Small intestine (tissue), 7 donors: ENCODE measurements around the gene LNX2. TPM values are rescaled to one million over a fixed set of nuclear protein-coding genes. Genes with fewer than 3 reads are reported as not detected.

Experiments used
- DNase-seq, 2 donors: peaks; one replicate each; pipeline versions ENCODE4 v3.0.0 to v3.0.0-alpha.2; 2013
- FAIRE-seq: peaks from 2 replicates; lab custom pipeline; 2012; peaks lifted over from hg19 to GRCh38; lab: Jason Lieb, UNC
- H3K27ac ChIP-seq, 3 donors: one replicate each; pipeline ENCODE4 v1.5.1; 2013; ENCODE audit warnings: low read length in 2 of 3, mild to moderate bottlenecking in 2 of 3, control low read depth in 1 of 3, inconsistent platforms in 1 of 3, low read depth in 1 of 3, moderate library complexity in 1 of 3
- H3K27me3 ChIP-seq, 3 donors: one replicate each; pipeline ENCODE4 v1.6.1; 2013; ENCODE audit warnings: low read length in 3 of 3, inconsistent platforms in 1 of 3; ENCODE audit not compliant: control insufficient read depth in 3 of 3, insufficient read depth in 3 of 3
- H3K36me3 ChIP-seq, 3 donors: one replicate each; pipeline ENCODE4 v1.6.1; 2013; ENCODE audit warnings: low read length in 3 of 3, inconsistent platforms in 1 of 3, low read depth in 1 of 3, mild to moderate bottlenecking in 1 of 3, moderate library complexity in 1 of 3; ENCODE audit not compliant: control insufficient read depth in 3 of 3, insufficient read depth in 2 of 3
- H3K4me1 ChIP-seq, 3 donors: one replicate each; pipeline ENCODE4 v1.6.1; 2013; ENCODE audit warnings: low read length in 2 of 3, inconsistent platforms in 1 of 3, low read depth in 1 of 3, mild to moderate bottlenecking in 1 of 3, moderate library complexity in 1 of 3; ENCODE audit not compliant: control insufficient read depth in 3 of 3, insufficient read depth in 2 of 3
- H3K4me3 ChIP-seq, 3 donors: one replicate each; pipeline ENCODE4 v1.5.1; 2013; ENCODE audit warnings: low read length in 3 of 3, control low read depth in 1 of 3, inconsistent platforms in 1 of 3, low read depth in 1 of 3, mild to moderate bottlenecking in 1 of 3, moderate library complexity in 1 of 3
- H3K9me3 ChIP-seq, 2 donors: one replicate each; pipeline ENCODE4 v1.6.1; 2013; ENCODE audit warnings: low read depth in 1 of 2, low read length in 1 of 2; ENCODE audit not compliant: control insufficient read depth in 2 of 2, insufficient read depth in 1 of 2
- WGBS, 3 donors: extraction: QIAGEN DNeasy Blood & Tissue Kit; methylation state at CpG; one replicate each; pipeline ENCODE4 v1.1.7; 2013; 5-methylcytosine and 5-hydroxymethylcytosine counted together
- polyA plus RNA-seq, 4 donors: library from polyadenylated mRNA; stranded (reverse) in 3 of 4; unstranded in 1 of 4; fragments of 200-250 nt in 3 of 4; fragments of 120-200 nt in 1 of 4; gene quantifications; one replicate each; pipeline versions ENCODE4 v1.2.1 to v1.2.3, GENCODE V29; 2013
- donor health status: healthy with polysubstance abuse.
- donor health status: control.
- donor health status: control.
- donor health status: Bipolar disorder and iron deficiency.
- donor health status: healthy.

LNX2 gene
- polyA plus RNA-seq, 4 donors: 9.6 to 26.2 (median 18.2) TPM

- H3K9me3 ChIP-seq: no peaks in the 10 kb centered on the region
- no peaks in the 10 kb centered on the region for H3K27me3 ChIP-seq
- peaks cover 0 to 1% (median 0%) of the 10 kb centered on the region in 3 donors for H3K36me3 ChIP-seq
- 93 to 100% (median 94%) methylated on average over 1 of the region's 1 CpG for WGBS, 3 donors
- no peak overlapping the region for H3K4me3 ChIP-seq
- no peak for DNase-seq
- H3K27ac ChIP-seq: no peak overlapping the region
- H3K4me1 ChIP-seq: peaks cover 2 to 15% (median 9%) of the 10 kb centered on the region in 3 donors
- FAIRE-seq: no peak
Measured at GRCh38 chr13:27600711-27601110, 19.6 kb downstream of the LNX2 start.

- no peak overlapping the region for H3K27ac ChIP-seq
Measured at GRCh38 chr13:27599845-27600553, 20.3 kb downstream of the LNX2 start.

GRCh38 chr13:27599096-27599495 lies 21.2 kb downstream of the LNX2 start:
- Histone ChIP-seq H3K9me3 (no peaks in the 10 kb centered on the region), H3K27me3 (no peaks in the 10 kb centered on the region), H3K4me1 (peaks cover 8 to 17% (median 11%) of the 10 kb centered on the region in 3 donors), H3K27ac (no peak overlapping the region), H3K36me3 (peaks cover 0 to 1% (median 0%) of the 10 kb centered on the region in 3 donors), H3K4me3 (no peak overlapping the region)
- no peak for DNase-seq
- FAIRE-seq: no peak

More at GRCh38 chr13:27599845-27600553, 20.3 kb downstream of the LNX2 start:
- FAIRE-seq (no peak), DNase-seq (peak in 1 of 2 donors; percentile 62)
- WGBS, 3 donors: 72 to 80% (median 79%) methylated on average over 5 of the region's 5 CpGs
- no peaks in the 10 kb centered on the region for H3K9me3 ChIP-seq
- H3K27me3 ChIP-seq: no peaks in the 10 kb centered on the region
- peaks cover 0 to 1% (median 0%) of the 10 kb centered on the region in 3 donors for H3K36me3 ChIP-seq
- H3K4me3 ChIP-seq: no peak overlapping the region
- H3K4me1 ChIP-seq: peaks cover 5 to 15% (median 12%) of the 10 kb centered on the region in 3 donors

- H3K36me3 ChIP-seq: peaks cover 0 to 1% (median 0%) of the 10 kb centered on the region in 3 donors
- peaks cover 8 to 16% (median 8%) of the 10 kb centered on the region in 3 donors for H3K4me1 ChIP-seq
- no peak for DNase-seq
- H3K4me3 ChIP-seq: no peak overlapping the region
- FAIRE-seq: no peak
- 27 to 67% (median 52%) methylated on average over 2 of the region's 2 CpGs for WGBS, 3 donors
- no peaks in the 10 kb centered on the region for H3K9me3 ChIP-seq
- peak overlapping the region in 2 of 3 donors; percentile 32 to 35 for H3K27ac ChIP-seq
- H3K27me3 ChIP-seq: no peaks in the 10 kb centered on the region
Measured at GRCh38 chr13:27595055-27595811, 25.1 kb downstream of the LNX2 start.

GRCh38 chr13:27593267-27593666 lies 27.1 kb downstream of the LNX2 start:
- WGBS, 3 donors: 72 to 86% (median 81%) methylated on average over 3 of the region's 3 CpGs
- no peak for FAIRE-seq
- Histone ChIP-seq H3K27me3 (no peaks in the 10 kb centered on the region), H3K4me3 (no peak overlapping the region), H3K9me3 (no peaks in the 10 kb centered on the region), H3K27ac (no peak overlapping the region), H3K36me3 (peaks cover 0 to 1% (median 0%) of the 10 kb centered on the region in 3 donors), H3K4me1 (peaks cover 7 to 16% (median 8%) of the 10 kb centered on the region in 3 donors)
- no peak for DNase-seq

- no peaks in the 10 kb centered on the region for H3K9me3 ChIP-seq
- H3K27me3 ChIP-seq: no peaks in the 10 kb centered on the region
- no peak for FAIRE-seq
Measured at GRCh38 chr13:27592865-27593264, 27.5 kb downstream of the LNX2 start.

GRCh38 chr13:27588405-27588804 lies 31.9 kb downstream of the LNX2 start:
- Histone ChIP-seq H3K36me3 (peaks cover 0 to 3% (median 0%) of the 10 kb centered on the region in 3 donors), H3K4me3 (no peak overlapping the region), H3K9me3 (no peaks in the 10 kb centered on the region), H3K4me1 (peaks cover under 1 to 10% (median 4%) of the 10 kb centered on the region in 3 donors), H3K27ac (no peak overlapping the region), H3K27me3 (no peaks in the 10 kb centered on the region)
- no peak for FAIRE-seq
- no peak for DNase-seq
- WGBS, 3 donors: 88 to 97% (median 89%) methylated on average over 1 of the region's 1 CpG

More at GRCh38 chr13:27592865-27593264, 27.5 kb downstream of the LNX2 start:
- peaks cover 7 to 16% (median 8%) of the 10 kb centered on the region in 3 donors for H3K4me1 ChIP-seq
- H3K36me3 ChIP-seq: peaks cover 0 to 1% (median 0%) of the 10 kb centered on the region in 3 donors
- no peak overlapping the region for H3K4me3 ChIP-seq
- H3K27ac ChIP-seq: no peak overlapping the region
- DNase-seq: no peak

GRCh38 chr13:27587095-27587746 lies 33.1 kb downstream of the LNX2 start:
- no peaks in the 10 kb centered on the region for H3K9me3 ChIP-seq
- H3K27me3 ChIP-seq: no peaks in the 10 kb centered on the region
- FAIRE-seq (no peak), DNase-seq (no peak)
- H3K4me3 ChIP-seq: no peak overlapping the region
- H3K4me1 ChIP-seq: peaks cover 2 to 10% (median 4%) of the 10 kb centered on the region in 3 donors
- H3K27ac ChIP-seq: no peak overlapping the region
- 70 to 89% (median 81%) methylated on average over 5 of the region's 5 CpGs for WGBS, 3 donors
- peaks cover 0 to 3% (median 0%) of the 10 kb centered on the region in 3 donors for H3K36me3 ChIP-seq
